Mononuclear cell (primary cell): ENCODE results near the gene DNHD1. TPM values are rescaled to one million over a fixed set of nuclear protein-coding genes. Genes with fewer than 3 reads are reported as not detected.
"Not testable (repeated sequence)": the region's sequence is repeated elsewhere in the genome, so short reads cannot be mapped to it uniquely, and the experiment has no call there.

Source experiments
- H3K27me3 ChIP-seq: 2 replicates; pipeline ENCODE4 v1.6.0; 2011; ENCODE audit warnings: low read length, control low read depth; ENCODE audit not compliant: insufficient read depth
- H3K4me1 ChIP-seq: 2 replicates; pipeline ENCODE4 v1.5.1; 2011; ENCODE audit warnings: mild to moderate bottlenecking, low read length, control low read depth; ENCODE audit not compliant: insufficient read depth
- H3K4me3 ChIP-seq: 2 replicates; pipeline ENCODE4 v1.5.1; 2011; ENCODE audit warnings: mild to moderate bottlenecking, low read length, moderate library complexity
- H3K9me3 ChIP-seq: 2 replicates; pipeline ENCODE4 v1.5.1; 2011; ENCODE audit warnings: low read depth, mild to moderate bottlenecking, control low read depth, low read length
- total RNA-seq: library from RNA; depleted of rRNA; stranded (reverse); fragments of >200 nt; gene quantifications from one replicate; pipeline ENCODE4 v1.2.3, GENCODE V29; 2012

Gene DNHD1
- total RNA-seq, 1 donor: 18.3 TPM

DNA sequence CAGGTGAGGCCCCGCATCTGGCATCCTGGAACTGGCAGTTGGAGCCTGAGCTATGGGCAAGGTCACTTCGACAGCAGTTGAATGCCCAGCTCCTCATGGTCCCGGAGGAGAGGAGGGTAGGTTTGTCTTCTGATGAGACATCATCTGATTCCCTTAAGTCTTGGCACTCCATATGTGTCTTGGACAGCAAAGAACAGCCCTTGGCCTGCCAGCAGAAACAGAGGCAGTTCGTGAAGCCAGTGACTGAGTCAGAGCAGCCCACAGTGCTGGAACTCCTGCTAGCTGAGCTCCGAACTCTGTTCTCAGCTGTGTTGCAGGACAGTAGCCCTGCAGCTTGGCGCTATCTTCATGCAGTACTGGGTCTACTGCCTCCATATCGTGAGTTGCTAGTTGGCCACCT is 1.0 kb downstream of the DNHD1 start:
- Histone ChIP-seq H3K4me3 (no peak overlapping the region), H3K4me1 (no peaks in the 10 kb centered on the region), H3K9me3 (no peaks in the 10 kb centered on the region), H3K27me3 (no peaks in the 10 kb centered on the region)

DNA sequence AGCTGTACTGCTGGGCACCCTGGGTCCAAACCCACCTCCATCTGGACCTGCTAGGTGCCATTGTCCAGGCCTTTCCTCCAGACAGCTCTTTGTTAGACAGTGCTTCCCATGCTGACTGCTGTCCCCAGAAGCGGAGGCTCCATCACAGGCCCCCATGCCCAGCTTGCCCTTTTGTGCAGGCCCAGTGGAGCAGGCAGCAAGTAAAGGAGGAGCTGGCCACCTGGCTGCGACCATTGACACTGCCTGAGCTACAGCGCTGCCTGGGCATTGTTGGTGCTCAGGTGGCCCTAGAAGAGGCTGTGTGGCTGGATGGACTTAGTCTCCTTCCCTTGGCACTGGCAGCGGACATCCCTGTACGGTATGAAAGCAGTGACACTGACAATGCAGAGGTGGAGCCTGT is 1.5 kb downstream of the DNHD1 start:
- Histone ChIP-seq H3K4me3 (no peak overlapping the region), H3K4me1 (no peaks in the 10 kb centered on the region), H3K27me3 (no peaks in the 10 kb centered on the region), H3K9me3 (no peaks in the 10 kb centered on the region)

- H3K4me1 ChIP-seq: no peaks in the 10 kb centered on the region
- no peaks in the 10 kb centered on the region for H3K27me3 ChIP-seq
- H3K9me3 ChIP-seq: no peaks in the 10 kb centered on the region
- no peak overlapping the region for H3K4me3 ChIP-seq
These were observed 5.3 kb downstream of the DNHD1 start for GRCh38 chr11:6502382-6502781.

DNA sequence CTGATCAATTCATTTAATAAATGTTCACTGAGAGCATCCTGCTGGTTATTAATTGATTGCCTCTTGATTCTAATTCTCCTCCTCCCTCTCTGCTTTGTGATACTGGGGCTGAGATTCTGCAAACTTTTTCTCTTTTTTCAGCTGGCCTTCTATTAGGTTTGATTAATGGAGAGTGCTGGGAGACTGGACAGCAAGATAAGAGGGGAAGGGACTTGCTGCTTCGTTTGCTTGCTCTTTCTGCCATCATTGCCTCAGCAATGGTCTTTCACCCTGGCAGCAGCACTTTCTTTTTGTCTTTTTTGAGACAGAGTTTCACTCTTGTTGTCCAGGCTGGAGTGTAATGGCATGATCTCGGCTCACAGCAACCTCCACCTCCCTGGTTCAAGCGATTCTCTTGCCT is 7.1 kb downstream of the DNHD1 start:
- Histone ChIP-seq H3K4me3 (no peak overlapping the region), H3K27me3 (no peaks in the 10 kb centered on the region), H3K4me1 (no peaks in the 10 kb centered on the region), H3K9me3 (no peaks in the 10 kb centered on the region)

- H3K9me3 ChIP-seq: no peaks in the 10 kb centered on the region
- no peak overlapping the region for H3K4me3 ChIP-seq
- no peaks in the 10 kb centered on the region for H3K4me1 ChIP-seq
- H3K27me3 ChIP-seq: no peaks in the 10 kb centered on the region
These were observed 8.6 kb downstream of the DNHD1 start for GRCh38 chr11:6505577-6506240.

DNA sequence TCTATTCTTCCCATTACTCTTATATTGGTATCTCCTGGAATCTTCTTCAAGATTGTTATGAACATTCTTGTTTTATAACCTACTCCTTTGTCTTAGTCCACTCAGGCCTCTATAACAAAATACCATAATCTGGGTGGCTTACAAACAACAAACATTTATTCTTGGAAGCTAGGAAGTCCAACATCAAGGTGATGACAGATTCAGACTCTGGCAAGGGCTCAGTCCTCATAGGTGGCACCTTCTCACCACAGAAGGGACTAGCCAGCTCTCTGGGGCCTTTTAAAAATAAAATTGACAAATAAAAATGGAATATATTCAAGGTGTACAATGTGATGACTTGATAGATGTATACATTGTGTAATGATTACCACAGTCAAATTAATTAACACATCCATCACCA is 19.8 kb downstream of the DNHD1 start:
- Histone ChIP-seq H3K4me3 (no peak overlapping the region), H3K4me1 (no peaks in the 10 kb centered on the region), H3K9me3 (no peaks in the 10 kb centered on the region), H3K27me3 (no peaks in the 10 kb centered on the region)

DNA sequence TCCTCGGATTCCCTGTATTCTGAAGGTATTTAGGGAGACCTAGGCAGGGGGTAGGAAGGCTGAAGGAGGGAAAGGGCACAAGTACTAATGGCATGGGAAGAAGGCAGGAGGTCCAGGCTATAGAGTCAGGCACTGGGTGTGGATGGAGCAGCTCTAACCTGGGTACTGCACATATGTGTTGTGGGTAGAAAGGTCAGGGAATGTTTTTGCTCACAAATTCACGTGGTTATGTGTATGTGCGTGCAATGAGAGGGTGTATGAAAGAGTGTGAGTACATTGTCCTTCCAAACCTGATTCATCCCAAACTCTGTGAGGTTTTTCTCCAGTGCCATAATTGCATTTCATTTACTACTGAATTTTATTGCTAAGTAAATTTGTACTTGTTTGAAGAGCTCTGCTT is 23.2 kb downstream of the DNHD1 start:
- Histone ChIP-seq H3K9me3 (no peaks in the 10 kb centered on the region), H3K4me1 (no peaks in the 10 kb centered on the region), H3K27me3 (no peaks in the 10 kb centered on the region), H3K4me3 (no peak overlapping the region)

DNA sequence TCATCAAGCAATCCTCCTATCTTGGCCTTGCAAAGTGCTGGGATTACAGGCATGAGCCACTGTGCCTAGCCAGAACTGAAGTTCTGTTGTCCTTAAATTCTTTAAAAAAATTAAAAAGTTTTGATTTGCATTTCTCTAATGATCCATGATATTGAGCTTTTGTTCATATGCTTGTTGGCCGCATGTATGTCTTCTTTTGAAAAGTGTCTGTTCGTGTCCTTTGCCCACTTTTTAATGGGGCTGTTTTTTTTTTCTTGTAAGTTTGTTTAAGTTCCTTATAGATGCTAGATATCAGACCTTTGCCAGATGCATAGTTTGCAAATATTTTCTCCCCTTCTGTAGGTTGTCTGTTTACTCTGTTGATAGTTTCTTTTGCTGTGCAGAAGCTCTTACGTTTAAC is 24.9 kb downstream of the DNHD1 start:
- not testable (repeated sequence) for H3K27me3 ChIP-seq, H3K4me3 ChIP-seq, H3K4me1 ChIP-seq, H3K9me3 ChIP-seq

DNA sequence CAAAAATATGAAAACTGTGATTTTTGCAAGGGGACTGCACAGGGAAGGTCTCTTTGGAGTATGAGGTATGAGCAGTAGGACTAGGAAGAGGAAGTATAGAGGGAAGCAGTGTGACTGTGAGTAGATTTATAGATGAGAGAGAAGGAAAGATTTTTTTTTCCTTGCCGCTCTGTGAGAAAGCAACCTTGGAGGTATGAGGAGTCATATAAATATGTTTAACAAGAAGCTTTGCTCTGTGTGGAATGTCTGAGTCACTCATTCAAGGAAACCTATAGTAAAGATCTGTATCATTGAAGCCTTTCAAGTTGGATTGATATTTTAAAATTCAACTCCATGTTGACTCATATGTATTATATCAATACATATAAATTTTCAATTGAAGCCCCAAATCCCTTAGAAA is 26.2 kb downstream of the DNHD1 start:
- Histone ChIP-seq H3K27me3 (no peaks in the 10 kb centered on the region), H3K4me3 (no peak overlapping the region), H3K4me1 (no peaks in the 10 kb centered on the region), H3K9me3 (no peaks in the 10 kb centered on the region)

DNA sequence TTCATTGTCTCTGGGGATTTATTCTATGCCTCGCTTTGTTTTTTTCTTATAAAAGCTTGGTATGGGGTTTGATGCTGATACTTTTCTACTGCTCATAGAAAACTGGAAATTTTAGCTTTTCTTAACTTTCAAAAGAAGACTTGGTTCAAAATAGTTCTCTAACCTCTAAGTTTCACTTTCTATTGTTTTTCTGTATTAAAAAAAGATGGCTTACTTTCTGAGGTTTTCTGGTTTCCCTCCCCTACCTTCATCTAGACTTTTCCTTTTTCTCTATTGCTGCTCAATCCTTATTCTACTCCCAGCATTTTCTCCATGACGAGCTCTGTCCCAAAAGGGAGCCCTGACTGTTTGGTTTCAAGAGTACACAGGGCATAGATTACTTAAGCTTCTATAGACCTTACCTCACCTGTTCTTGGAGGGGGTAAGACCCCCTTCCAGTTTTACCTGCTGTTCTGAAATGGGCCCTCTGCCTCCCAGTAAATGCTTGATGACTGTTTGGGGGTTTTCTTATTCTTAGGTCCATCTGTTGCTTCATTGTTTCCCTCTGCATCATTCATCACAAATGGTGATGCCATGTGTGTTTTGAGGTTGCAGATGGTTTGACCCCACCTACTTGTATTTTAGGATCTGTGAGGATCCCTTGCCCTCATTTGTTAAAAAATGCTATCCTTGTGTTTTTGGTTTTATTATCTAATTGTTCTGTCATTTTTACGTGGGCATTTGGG is 29.5 kb downstream of the DNHD1 start:
- no peaks in the 10 kb centered on the region for H3K27me3 ChIP-seq
- no peaks in the 10 kb centered on the region for H3K4me1 ChIP-seq
- no peaks in the 10 kb centered on the region for H3K9me3 ChIP-seq
- H3K4me3 ChIP-seq: no peak overlapping the region

GRCh38 chr11:6529266-6529665 is 32.2 kb downstream of the DNHD1 start:
- Histone ChIP-seq H3K27me3 (no peaks in the 10 kb centered on the region), H3K9me3 (no peaks in the 10 kb centered on the region), H3K4me3 (no peak overlapping the region), H3K4me1 (no peaks in the 10 kb centered on the region)

GRCh38 chr11:6530848-6531247 is 33.8 kb downstream of the DNHD1 start:
- H3K4me1 ChIP-seq: no peaks in the 10 kb centered on the region
- H3K9me3 ChIP-seq: no peaks in the 10 kb centered on the region
- no peaks in the 10 kb centered on the region for H3K27me3 ChIP-seq
- H3K4me3 ChIP-seq: no peak overlapping the region

DNA sequence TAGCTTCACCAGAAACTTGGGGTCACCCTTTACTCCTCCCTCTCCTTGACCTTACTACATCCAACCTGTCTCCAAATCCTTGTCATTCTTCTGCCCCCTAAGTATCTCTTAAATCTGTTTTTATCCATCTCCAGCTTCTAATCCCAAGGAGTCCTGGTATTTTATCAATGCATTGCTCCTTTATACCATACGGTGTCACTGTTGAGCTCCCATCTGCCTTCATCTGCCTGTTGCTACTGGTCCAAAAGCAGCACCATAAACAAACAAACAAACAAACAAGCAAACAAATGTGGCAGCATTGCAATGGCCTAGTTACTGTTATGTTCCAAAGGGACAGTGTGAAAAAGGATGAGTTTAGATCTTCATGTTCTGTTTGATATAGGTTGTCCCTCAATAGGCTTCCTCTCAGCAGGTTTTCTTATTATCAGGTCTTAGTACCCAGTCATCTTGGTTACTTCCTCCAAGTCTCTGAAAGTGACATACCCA is 34.2 kb downstream of the DNHD1 start:
- Histone ChIP-seq H3K27me3 (no peaks in the 10 kb centered on the region), H3K4me1 (no peaks in the 10 kb centered on the region), H3K9me3 (no peaks in the 10 kb centered on the region), H3K4me3 (no peak overlapping the region)

DNA sequence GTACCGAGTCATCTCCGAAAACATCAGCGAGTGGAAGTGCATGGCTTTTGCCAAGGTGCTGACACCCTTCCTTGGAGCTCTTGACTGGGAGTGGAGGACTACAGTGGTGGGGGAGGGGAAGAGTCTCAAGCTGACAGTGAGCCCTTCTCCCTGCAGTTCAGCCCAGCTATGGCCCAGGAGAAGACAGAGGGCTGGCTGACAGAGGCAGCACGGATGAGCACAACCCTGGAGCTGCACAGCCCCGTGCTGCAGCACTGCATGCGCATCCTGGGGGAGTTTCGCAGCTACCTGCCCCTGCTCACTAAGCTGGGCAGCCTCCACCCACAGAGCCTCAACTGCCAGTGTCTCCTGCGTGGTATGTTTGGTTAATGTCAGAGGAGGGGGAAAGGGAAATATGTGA is 41.4 kb downstream of the DNHD1 start:
- no peaks in the 10 kb centered on the region for H3K4me1 ChIP-seq
- H3K4me3 ChIP-seq: no peak overlapping the region
- no peaks in the 10 kb centered on the region for H3K27me3 ChIP-seq
- H3K9me3 ChIP-seq: no peaks in the 10 kb centered on the region

GRCh38 chr11:6538945-6539344 is 41.9 kb downstream of the DNHD1 start:
- H3K9me3 ChIP-seq: no peaks in the 10 kb centered on the region
- H3K4me3 ChIP-seq: no peak overlapping the region
- no peaks in the 10 kb centered on the region for H3K27me3 ChIP-seq
- no peaks in the 10 kb centered on the region for H3K4me1 ChIP-seq

GRCh38 chr11:6539748-6540268 is 42.7 kb downstream of the DNHD1 start:
- Histone ChIP-seq H3K4me1 (no peaks in the 10 kb centered on the region), H3K9me3 (no peaks in the 10 kb centered on the region), H3K4me3 (no peak overlapping the region), H3K27me3 (no peaks in the 10 kb centered on the region)
